Activated naive CD8-positive, alpha-beta T cell treated with anti-CD3 and anti-CD28 coated beads, Interleukin-2, amount 50 U/mL, for 24 hours (primary cell): ENCODE measurements around the gene KRTAP6-3.
A peak's percentile ranks its signal among the peaks of the same experiment; 100 is the strongest.

Source experiments
- ATAC-seq: fragments of 150-1000 bp; cut with Tn5 transposase; one replicate; pipeline ENCODE4 v1.10.0; 2021
- DNase-seq: peaks from one replicate; pipeline ENCODE4 v3.0.0; 2021
- H3K27ac Mint-ChIP-seq: one replicate; pipeline ENCODE4 v1.8.0; 2021; ENCODE audit warnings: mild to moderate bottlenecking, mixed read lengths
- H3K27me3 Mint-ChIP-seq: one replicate; pipeline ENCODE4 v1.8.0; 2021; ENCODE audit warnings: mixed read lengths
- H3K36me3 Mint-ChIP-seq: one replicate; pipeline ENCODE4 v1.8.0; 2021; ENCODE audit warnings: low read depth, mixed read lengths
- H3K4me1 Mint-ChIP-seq: one replicate; pipeline ENCODE4 v1.8.0; 2021; ENCODE audit warnings: mixed read lengths
- H3K4me3 Mint-ChIP-seq: one replicate; pipeline ENCODE4 v1.8.0; 2021; ENCODE audit warnings: mild to moderate bottlenecking, moderate library complexity, mixed read lengths
- H3K9me3 Mint-ChIP-seq: one replicate; pipeline ENCODE4 v1.8.0; 2021; ENCODE audit warnings: mixed read lengths

Gene KRTAP6-3

GRCh38 chr21:30605968-30606367 is 13.7 kb downstream of the KRTAP6-3 start:
- no peaks in the 10 kb centered on the region for H3K27me3 Mint-ChIP-seq
- H3K4me3 Mint-ChIP-seq = no peak overlapping the region
- no peaks in the 10 kb centered on the region for H3K4me1 Mint-ChIP-seq
- no peaks in the 10 kb centered on the region for H3K36me3 Mint-ChIP-seq
- DNase-seq (no peak), ATAC-seq (peak; percentile 20)
- H3K27ac Mint-ChIP-seq = no peak overlapping the region
- H3K9me3 Mint-ChIP-seq = peaks cover 20% of the 10 kb centered on the region

GRCh38 chr21:30612132-30612531 is 19.9 kb downstream of the KRTAP6-3 start:
- no peaks in the 10 kb centered on the region for H3K27me3 Mint-ChIP-seq
- ATAC-seq (no peak), DNase-seq (no peak)
- H3K36me3 Mint-ChIP-seq = no peaks in the 10 kb centered on the region
- no peak overlapping the region for H3K4me3 Mint-ChIP-seq
- H3K27ac Mint-ChIP-seq = no peak overlapping the region
- H3K9me3 Mint-ChIP-seq = peaks cover 12% of the 10 kb centered on the region
- H3K4me1 Mint-ChIP-seq = no peaks in the 10 kb centered on the region

GRCh38 chr21:30613836-30614235 is 21.6 kb downstream of the KRTAP6-3 start, which contains the start of gene KRTAP6-1:
TSS of gene KRTAP6-1 (minus strand) at chr21:30613930. CDS start at chr21:30613904, 26 bp downstream.
- no peak within 1 kb of the TSS for H3K4me3 Mint-ChIP-seq
- no peak within 1 kb of the TSS for H3K27ac Mint-ChIP-seq
- no peak for DNase-seq
- peaks cover 8% of the 10 kb centered on the region for H3K9me3 Mint-ChIP-seq
- no peaks in the 10 kb centered on the region for H3K36me3 Mint-ChIP-seq
- ATAC-seq = no peak
- no peaks in the 10 kb centered on the region for H3K27me3 Mint-ChIP-seq
- H3K4me1 Mint-ChIP-seq = no peaks in the 10 kb centered on the region

- ATAC-seq = no peak
- no peaks in the 10 kb centered on the region for H3K4me1 Mint-ChIP-seq
- no peaks in the 10 kb centered on the region for H3K36me3 Mint-ChIP-seq
- no peak overlapping the region for H3K4me3 Mint-ChIP-seq
- H3K27me3 Mint-ChIP-seq = no peaks in the 10 kb centered on the region
- peaks cover 3% of the 10 kb centered on the region for H3K9me3 Mint-ChIP-seq
- no peak for DNase-seq
- no peak overlapping the region for H3K27ac Mint-ChIP-seq
Measured at GRCh38 chr21:30615199-30615598, 23.0 kb downstream of the KRTAP6-3 start.

GRCh38 chr21:30616125-30616524 is 23.9 kb downstream of the KRTAP6-3 start, which contains the start of gene KRTAP20-1:
TSS of gene KRTAP20-1 (plus strand) at chr21:30616425. CDS start at chr21:30616455, 30 bp downstream.
- H3K4me3 Mint-ChIP-seq = no peak within 1 kb of the TSS
- no peaks in the 10 kb centered on the region for H3K36me3 Mint-ChIP-seq
- no peaks in the 10 kb centered on the region for H3K4me1 Mint-ChIP-seq
- H3K27ac Mint-ChIP-seq = no peak within 1 kb of the TSS
- ATAC-seq (no peak), DNase-seq (no peak)
- no peaks in the 10 kb centered on the region for H3K27me3 Mint-ChIP-seq
- H3K9me3 Mint-ChIP-seq = peaks cover 3% of the 10 kb centered on the region

GRCh38 chr21:30620080-30620479 is 27.8 kb downstream of the KRTAP6-3 start:
- H3K27ac Mint-ChIP-seq = no peak overlapping the region
- ATAC-seq (no peak), DNase-seq (no peak)
- no peaks in the 10 kb centered on the region for H3K27me3 Mint-ChIP-seq
- H3K4me3 Mint-ChIP-seq = no peak overlapping the region
- H3K4me1 Mint-ChIP-seq = no peaks in the 10 kb centered on the region
- H3K36me3 Mint-ChIP-seq = no peaks in the 10 kb centered on the region
- no peaks in the 10 kb centered on the region for H3K9me3 Mint-ChIP-seq

GRCh38 chr21:30620522-30620921 is 28.3 kb downstream of the KRTAP6-3 start, which contains the start of gene KRTAP20-4:
TSS of gene KRTAP20-4 (plus strand) at chr21:30620627.
- ATAC-seq (no peak), DNase-seq (no peak)
- no peaks in the 10 kb centered on the region for H3K4me1 Mint-ChIP-seq
- no peaks in the 10 kb centered on the region for H3K27me3 Mint-ChIP-seq
- H3K4me3 Mint-ChIP-seq = no peak within 1 kb of the TSS
- no peaks in the 10 kb centered on the region for H3K36me3 Mint-ChIP-seq
- no peaks in the 10 kb centered on the region for H3K9me3 Mint-ChIP-seq
- no peak within 1 kb of the TSS for H3K27ac Mint-ChIP-seq

GRCh38 chr21:30623362-30623761 is 31.1 kb downstream of the KRTAP6-3 start:
- no peak for ATAC-seq
- no peaks in the 10 kb centered on the region for H3K4me1 Mint-ChIP-seq
- no peak overlapping the region for H3K4me3 Mint-ChIP-seq
- DNase-seq = no peak
- H3K27ac Mint-ChIP-seq = no peak overlapping the region
- H3K9me3 Mint-ChIP-seq = no peaks in the 10 kb centered on the region
- no peaks in the 10 kb centered on the region for H3K27me3 Mint-ChIP-seq
- H3K36me3 Mint-ChIP-seq = no peaks in the 10 kb centered on the region

GRCh38 chr21:30625449-30626165 is 33.4 kb downstream of the KRTAP6-3 start:
- Mint-ChIP-seq H3K4me3 (no peak overlapping the region), H3K27ac (no peak overlapping the region)

GRCh38 chr21:30628109-30628508 is 35.9 kb downstream of the KRTAP6-3 start:
- ATAC-seq = no peak
- no peak overlapping the region for H3K27ac Mint-ChIP-seq
- no peak for DNase-seq
- H3K9me3 Mint-ChIP-seq = no peaks in the 10 kb centered on the region
- no peak overlapping the region for H3K4me3 Mint-ChIP-seq
- H3K27me3 Mint-ChIP-seq = no peaks in the 10 kb centered on the region
- no peaks in the 10 kb centered on the region for H3K36me3 Mint-ChIP-seq
- H3K4me1 Mint-ChIP-seq = no peaks in the 10 kb centered on the region

More at GRCh38 chr21:30625449-30626165, 33.4 kb downstream of the KRTAP6-3 start:
- Mint-ChIP-seq H3K9me3 (no peaks in the 10 kb centered on the region), H3K4me1 (no peaks in the 10 kb centered on the region), H3K36me3 (no peaks in the 10 kb centered on the region), H3K27me3 (no peaks in the 10 kb centered on the region)
- ATAC-seq (no peak), DNase-seq (no peak)

GRCh38 chr21:30629200-30629599 is 37.0 kb downstream of the KRTAP6-3 start:
- no peak overlapping the region for H3K27ac Mint-ChIP-seq
- ATAC-seq (no peak), DNase-seq (no peak)
- no peaks in the 10 kb centered on the region for H3K4me1 Mint-ChIP-seq
- no peaks in the 10 kb centered on the region for H3K9me3 Mint-ChIP-seq
- no peak overlapping the region for H3K4me3 Mint-ChIP-seq
- no peaks in the 10 kb centered on the region for H3K27me3 Mint-ChIP-seq
- H3K36me3 Mint-ChIP-seq = no peaks in the 10 kb centered on the region

- ATAC-seq (no peak), DNase-seq (no peak)
- peaks cover 10% of the 10 kb centered on the region for H3K9me3 Mint-ChIP-seq
- no peaks in the 10 kb centered on the region for H3K27me3 Mint-ChIP-seq
- H3K36me3 Mint-ChIP-seq = no peaks in the 10 kb centered on the region
- H3K4me3 Mint-ChIP-seq = no peak within 1 kb of the TSS
- H3K4me1 Mint-ChIP-seq = no peaks in the 10 kb centered on the region
- H3K27ac Mint-ChIP-seq = no peak within 1 kb of the TSS
Measured at GRCh38 chr21:30634906-30635305, 42.7 kb downstream of the KRTAP6-3 start, which contains the start of gene KRTAP20-2. TSS of gene KRTAP20-2 (plus strand) at chr21:30635206. CDS start at chr21:30635264, 58 bp downstream.

- no peaks in the 10 kb centered on the region for H3K36me3 Mint-ChIP-seq
- no peaks in the 10 kb centered on the region for H3K27me3 Mint-ChIP-seq
- H3K4me1 Mint-ChIP-seq = no peaks in the 10 kb centered on the region
- H3K4me3 Mint-ChIP-seq = no peak overlapping the region
- no peak for ATAC-seq
- no peak overlapping the region for H3K27ac Mint-ChIP-seq
- H3K9me3 Mint-ChIP-seq = peaks cover 15% of the 10 kb centered on the region
- no peak for DNase-seq
Measured at GRCh38 chr21:30638686-30639085, 46.4 kb downstream of the KRTAP6-3 start.

GRCh38 chr21:30642564-30642963 is 50.3 kb downstream of the KRTAP6-3 start, which contains the start of gene KRTAP20-3:
TSS of gene KRTAP20-3 (plus strand) at chr21:30642864.
- no peaks in the 10 kb centered on the region for H3K4me1 Mint-ChIP-seq
- H3K9me3 Mint-ChIP-seq = peaks cover 23% of the 10 kb centered on the region
- no peaks in the 10 kb centered on the region for H3K36me3 Mint-ChIP-seq
- no peaks in the 10 kb centered on the region for H3K27me3 Mint-ChIP-seq
- no peak within 1 kb of the TSS for H3K4me3 Mint-ChIP-seq
- DNase-seq (no peak), ATAC-seq (no peak)
- H3K27ac Mint-ChIP-seq = no peak within 1 kb of the TSS
